Neural crest cell (in vitro differentiated cells): ENCODE data around the gene PLAAT3. TPM values are rescaled to one million over a fixed set of nuclear protein-coding genes. Genes with fewer than 3 reads are reported as not detected.

Source experiments
- DNase-seq: peaks from one replicate; pipeline ENCODE4 v3.0.0; 2021; ENCODE audit warnings: low read depth, mixed read lengths, low spot score
- H3K27ac Mint-ChIP-seq: one replicate; pipeline ENCODE4 v1.8.0; 2021; ENCODE audit warnings: mild to moderate bottlenecking, mixed read lengths; ENCODE audit not compliant: unreplicated experiment
- H3K27me3 Mint-ChIP-seq: 2 replicates; pipeline ENCODE4 v1.8.0; 2021; ENCODE audit warnings: low read depth, mild to moderate bottlenecking, mixed read lengths
- H3K36me3 Mint-ChIP-seq: 2 replicates; pipeline ENCODE4 v1.8.0; 2021; ENCODE audit warnings: low read depth, mild to moderate bottlenecking, mixed read lengths
- H3K4me1 Mint-ChIP-seq: 2 replicates; pipeline ENCODE4 v1.8.0; 2021; ENCODE audit warnings: mixed read lengths
- H3K4me3 Mint-ChIP-seq: one replicate; pipeline ENCODE4 v1.8.0; 2021; ENCODE audit warnings: mild to moderate bottlenecking, mixed read lengths
- H3K9me3 Mint-ChIP-seq: 2 replicates; pipeline ENCODE4 v1.8.0; 2021; ENCODE audit warnings: mixed read lengths
- CTCF ChIP-seq: fragments of 200-600 bp; sonication (generic); conservative IDR thresholded peaks from 2 replicates; pipeline ENCODE4 v1.5.0; 2021; ENCODE audit warnings: antibody characterized with exemption, mild to moderate bottlenecking
- total RNA-seq: library from RNA; stranded (reverse); gene quantifications from 2 replicates; pipeline ENCODE4 v1.2.1, GENCODE V29; 2021

The PLAAT3 gene
- total RNA-seq, 1 donor from 2014 or later, result 4.3 TPM

GRCh38 chr11:63563201-63564055, 50.8 kb downstream of the PLAAT3 start, which contains the start of gene PLAAT2:
Gene PLAAT2, minus strand, starts transcription at chr11:63563379. Its CDS starts 55 bp downstream, at chr11:63563324.
- no peaks in the 10 kb centered on the region for H3K27me3 Mint-ChIP-seq
- peaks cover 13% of the 10 kb centered on the region for H3K4me1 Mint-ChIP-seq
- TF ChIP-seq CTCF, result no peak
- no peak within 1 kb of the TSS for H3K27ac Mint-ChIP-seq
- no peak for DNase-seq
- H3K9me3 Mint-ChIP-seq, result no peaks in the 10 kb centered on the region
- H3K36me3 Mint-ChIP-seq, result no peaks in the 10 kb centered on the region
- H3K4me3 Mint-ChIP-seq, result no peak within 1 kb of the TSS

- H3K4me1 Mint-ChIP-seq, result peaks cover 5% of the 10 kb centered on the region
- no peak for TF ChIP-seq CTCF
Measured at GRCh38 chr11:63560506-63561180, 53.6 kb downstream of the PLAAT3 start.

DNA sequence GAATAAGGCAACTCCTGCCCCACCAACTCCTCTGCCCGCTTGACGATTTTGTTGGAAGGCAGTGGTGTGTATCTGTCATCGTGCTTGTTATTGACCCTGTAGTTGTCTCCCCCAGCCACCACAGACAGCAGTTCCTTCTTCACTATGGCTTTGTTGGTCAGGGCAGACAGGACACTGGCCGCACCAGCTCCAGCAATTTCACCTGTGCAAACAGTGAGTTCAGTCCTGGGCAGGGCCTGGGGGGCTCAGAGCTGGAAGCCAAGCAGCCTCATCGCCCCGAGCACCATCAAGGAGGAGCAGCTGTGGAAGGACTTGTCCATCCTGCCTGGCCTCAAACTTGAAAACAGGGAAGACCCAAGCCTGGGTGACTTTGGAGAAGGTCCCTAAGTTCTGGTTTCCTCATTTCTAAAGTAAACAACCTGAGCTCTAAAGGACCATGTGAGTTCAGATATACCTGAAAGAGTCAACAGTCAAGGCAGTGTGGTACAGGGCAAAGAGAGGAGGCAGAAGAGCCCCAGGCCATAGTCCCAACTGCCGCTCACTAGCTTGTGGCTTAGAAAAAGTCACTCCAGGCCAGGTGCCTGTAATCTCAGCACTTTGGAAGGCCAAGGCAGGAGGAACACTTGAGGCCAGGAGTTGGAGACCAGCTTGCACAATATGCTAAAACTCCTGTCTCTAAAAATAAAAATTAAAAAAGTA, 55.6 kb downstream of the PLAAT3 start:
- Mint-ChIP-seq H3K9me3 (no peaks in the 10 kb centered on the region), H3K27ac (no peak overlapping the region), H3K4me3 (no peak overlapping the region), H3K4me1 (peaks cover 7% of the 10 kb centered on the region), H3K36me3 (no peaks in the 10 kb centered on the region), H3K27me3 (peaks cover 5% of the 10 kb centered on the region)
- no peak for TF ChIP-seq CTCF
- no peak for DNase-seq

More at GRCh38 chr11:63560506-63561180, 53.6 kb downstream of the PLAAT3 start:
- H3K36me3 Mint-ChIP-seq, result no peaks in the 10 kb centered on the region
- H3K27me3 Mint-ChIP-seq, result peaks cover 3% of the 10 kb centered on the region
- no peak overlapping the region for H3K27ac Mint-ChIP-seq
- no peaks in the 10 kb centered on the region for H3K9me3 Mint-ChIP-seq
- no peak overlapping the region for H3K4me3 Mint-ChIP-seq
- no peak for DNase-seq

DNA sequence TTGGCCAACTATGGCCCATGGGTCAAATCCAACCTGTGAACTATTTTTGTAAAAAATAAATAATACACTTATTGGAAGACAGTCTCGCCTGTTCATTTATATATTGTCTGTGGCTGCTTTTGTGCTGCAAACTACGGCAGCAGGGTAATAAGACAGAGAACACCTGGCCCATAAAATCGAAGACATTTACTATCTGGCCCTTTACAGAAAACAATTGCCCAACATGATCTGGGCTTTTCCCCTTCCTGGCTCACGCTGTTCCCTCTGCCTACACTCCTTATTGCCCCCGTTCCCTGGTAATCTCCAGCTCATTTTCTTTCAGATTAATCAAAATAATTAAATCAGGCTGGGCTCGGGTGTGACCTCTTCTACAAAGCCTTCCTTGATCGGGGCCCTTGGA, 56.7 kb downstream of the PLAAT3 start:
- no peaks in the 10 kb centered on the region for H3K36me3 Mint-ChIP-seq
- no peak overlapping the region for H3K27ac Mint-ChIP-seq

More for the DNA sequence above, 56.7 kb downstream of the PLAAT3 start:
- DNase-seq, result no peak
- Mint-ChIP-seq H3K4me3 (no peak overlapping the region), H3K4me1 (peaks cover 10% of the 10 kb centered on the region), H3K27me3 (peaks cover 5% of the 10 kb centered on the region), H3K9me3 (no peaks in the 10 kb centered on the region)
- no peak for TF ChIP-seq CTCF
